ENCODE results near the gene CTNNA3. TPM values are rescaled to one million over a fixed set of nuclear protein-coding genes. Genes with fewer than 3 reads are reported as not detected.

Gene CTNNA3
- total and polyA plus RNA-seq, 2 donors (not counting 3 experiments of a cell fraction or from before 2014, with no cell fraction given), result not detected

DNA sequence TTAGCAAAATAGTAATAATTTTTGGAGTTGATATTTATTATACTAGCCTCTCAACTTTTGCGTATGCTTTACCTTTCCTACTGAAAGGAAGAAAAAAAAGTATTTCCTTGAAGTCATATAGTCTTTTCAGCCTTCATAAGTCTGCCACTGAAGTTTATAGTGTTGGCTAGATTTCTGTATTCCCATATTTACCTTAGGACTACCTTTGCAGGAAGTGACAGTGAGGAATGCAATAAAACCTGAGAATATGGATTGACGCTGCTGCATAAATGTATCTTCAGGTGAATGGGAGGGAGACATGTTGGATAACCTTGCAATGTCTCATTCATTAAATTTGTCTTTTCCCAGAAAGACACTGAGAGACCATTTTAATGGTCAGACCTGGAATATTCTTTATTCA, 776.7 kb downstream of the CTNNA3 start:
- Histone ChIP-seq H3K4me2 (ENCODE audit: insufficient read depth, low read length) (no peak overlapping the region), H3K9me1 (replicated peaks; ENCODE audit: control insufficient read depth, extremely low read depth, insufficient read depth, low read length) (no peaks in the 10 kb centered on the region), H3K79me2 (ENCODE audit: control insufficient read depth, insufficient read depth, low read length) (no peaks in the 10 kb centered on the region), H3K4me1 (ENCODE audit: control insufficient read depth, extremely low read depth, insufficient read depth, low read length) (no peaks in the 10 kb centered on the region), H4K20me1 (replicated peaks; ENCODE audit: control insufficient read depth, extremely low read depth, insufficient read depth, low read length) (no peaks in the 10 kb centered on the region), H3K9ac (replicated peaks; ENCODE audit: extremely low read depth, insufficient read depth, low read length) (no peak overlapping the region), H3K36me3 (ENCODE audit: control insufficient read depth in 2 of 2, extremely low read depth in 1 of 2, insufficient read depth in 2 of 2, low read length in 2 of 2) (no peaks in the 10 kb centered on the region), H3K4me3 (replicated peaks in 1 of 3; ENCODE audit: insufficient read depth in 1 of 3, low read depth in 1 of 3, low read length in 3 of 3) (no peak overlapping the region), H3K27ac (ENCODE audit: insufficient read depth, low read depth, low read length) (no peak overlapping the region), H2AFZ (ENCODE audit: low read depth, low read length) (no peak overlapping the region), H3K9me3 (replicated peaks; ENCODE audit: control insufficient read depth, insufficient read depth, low read length) (no peaks in the 10 kb centered on the region), H3K27me3 (ENCODE audit: control insufficient read depth in 2 of 2, insufficient read depth in 2 of 2, low read length in 2 of 2) (no peaks in the 10 kb centered on the region)
- BruUV-seq (replicated peaks), result no TSS peak
- TF ChIP-seq POLR2AphosphoS5 (IDR thresholded peaks at IDR 0.05; ENCODE audit: insufficient read depth, low read depth, low read length) (no peak), FOS (IDR thresholded peaks at IDR 0.05; ENCODE audit: borderline replicate concordance, insufficient read depth, low read length) (no peak), POLR2A (IDR thresholded peaks at IDR 0.05; ENCODE audit: low read depth, low read length) (no peak), JUN (IDR thresholded peaks at IDR 0.05; ENCODE audit: borderline replicate concordance, insufficient read depth, insufficient read length, low read depth) (no peak), EZH2 (IDR thresholded peaks at IDR 0.05; ENCODE audit: borderline replicate concordance, low read depth, low read length, severe bottlenecking) (no peak), GATA2 (IDR thresholded peaks at IDR 0.05; ENCODE audit: insufficient read depth, insufficient read length, low read depth, low read length) (no peak), MYC (IDR thresholded peaks at IDR 0.05; ENCODE audit: low read depth, low read length) (no peak)
- TF ChIP-seq, protein P1, sequence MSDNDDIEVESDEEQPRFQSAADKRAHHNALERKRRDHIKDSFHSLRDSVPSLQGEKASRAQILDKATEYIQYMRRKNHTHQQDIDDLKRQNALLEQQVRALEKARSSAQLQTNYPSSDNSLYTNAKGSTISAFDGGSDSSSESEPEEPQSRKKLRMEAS (IDR thresholded peaks at IDR 0.05; ENCODE audit: insufficient read depth, insufficient read length), result no peak
- TF ChIP-seq, protein P2, sequence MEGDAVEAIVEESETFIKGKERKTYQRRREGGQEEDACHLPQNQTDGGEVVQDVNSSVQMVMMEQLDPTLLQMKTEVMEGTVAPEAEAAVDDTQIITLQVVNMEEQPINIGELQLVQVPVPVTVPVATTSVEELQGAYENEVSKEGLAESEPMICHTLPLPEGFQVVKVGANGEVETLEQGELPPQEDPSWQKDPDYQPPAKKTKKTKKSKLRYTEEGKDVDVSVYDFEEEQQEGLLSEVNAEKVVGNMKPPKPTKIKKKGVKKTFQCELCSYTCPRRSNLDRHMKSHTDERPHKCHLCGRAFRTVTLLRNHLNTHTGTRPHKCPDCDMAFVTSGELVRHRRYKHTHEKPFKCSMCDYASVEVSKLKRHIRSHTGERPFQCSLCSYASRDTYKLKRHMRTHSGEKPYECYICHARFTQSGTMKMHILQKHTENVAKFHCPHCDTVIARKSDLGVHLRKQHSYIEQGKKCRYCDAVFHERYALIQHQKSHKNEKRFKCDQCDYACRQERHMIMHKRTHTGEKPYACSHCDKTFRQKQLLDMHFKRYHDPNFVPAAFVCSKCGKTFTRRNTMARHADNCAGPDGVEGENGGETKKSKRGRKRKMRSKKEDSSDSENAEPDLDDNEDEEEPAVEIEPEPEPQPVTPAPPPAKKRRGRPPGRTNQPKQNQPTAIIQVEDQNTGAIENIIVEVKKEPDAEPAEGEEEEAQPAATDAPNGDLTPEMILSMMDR (IDR thresholded peaks at IDR 0.05; ENCODE audit: extremely low read depth in 1 of 2, insufficient read depth in 1 of 2, low read depth in 1 of 2, low read length in 2 of 2), result no peak
- DNase-seq (ENCODE audit: low read depth, low spot score) (no peak), FAIRE-seq (no peak)
- CTCF ChIA-PET, result no interaction called here
- POLR2A ChIA-PET, result no interaction called here
- intact Hi-C loops (cut with micrococcal nuclease), result no loop called here
- dilution Hi-C loops (cut with MboI; ENCODE audit: extremely low pct_ligation_motif_present, low sequenced_read_pairs), result no loop called here
